DOHH2 (cell line): Measurements from ENCODE around the gene CACYBP.

Source experiments
- H3F3A ChIP-seq: fragments of 200-600 bp; sonication (generic), shearing (Covaris generic); 2 replicates; pipeline ENCODE4 v1.6.0; 2016; ENCODE audit warnings: antibody characterized with exemption, mild to moderate bottlenecking; ENCODE audit not compliant: control insufficient read depth, insufficient read depth
- H3K27ac ChIP-seq: fragments of 200-600 bp; sonication (generic); 2 replicates; pipeline ENCODE4 v1.5.1; 2014; ENCODE audit warnings: low read depth, mild to moderate bottlenecking, low read length, moderate library complexity
- H3K27me3 ChIP-seq: fragments of 200-600 bp; sonication (generic); 2 replicates; pipeline ENCODE4 v1.6.1; 2014; ENCODE audit warnings: mild to moderate bottlenecking, low read length, mixed read lengths; ENCODE audit not compliant: control insufficient read depth
- H3K36me3 ChIP-seq: fragments of 200-600 bp; sonication (generic); 2 replicates; pipeline ENCODE4 v1.6.1; 2014; ENCODE audit warnings: mild to moderate bottlenecking, low read length, moderate library complexity, mixed read lengths; ENCODE audit not compliant: control insufficient read depth
- H3K4me1 ChIP-seq: fragments of 200-600 bp; sonication (generic); 2 replicates; pipeline ENCODE4 v1.6.1; 2014; ENCODE audit warnings: mild to moderate bottlenecking, low read length, mixed read lengths; ENCODE audit not compliant: control insufficient read depth
- H3K4me2 ChIP-seq: fragments of 200-600 bp; sonication (generic); 2 replicates; pipeline ENCODE4 v1.6.0; 2014; ENCODE audit warnings: mild to moderate bottlenecking, low read length, moderate library complexity
- H3K4me3 ChIP-seq: fragments of 200-600 bp; sonication (generic); 2 replicates; pipeline ENCODE4 v1.5.1; 2014; ENCODE audit warnings: mild to moderate bottlenecking, low read length, mixed read lengths
- H3K79me2 ChIP-seq: fragments of 200-600 bp; sonication (generic); 2 replicates; pipeline ENCODE4 v1.6.1; 2014; ENCODE audit warnings: mild to moderate bottlenecking, low read length, mixed read lengths; ENCODE audit not compliant: control insufficient read depth
- H3K9me2 ChIP-seq: fragments of 200-600 bp; sonication (generic); replicated peaks from 2 replicates; pipeline ENCODE4 v1.6.1; 2014; ENCODE audit warnings: mild to moderate bottlenecking, low read length, mixed read lengths; ENCODE audit not compliant: control insufficient read depth
- H3K9me3 ChIP-seq: fragments of 200-600 bp; sonication (generic); 2 replicates; pipeline ENCODE4 v1.6.1; 2014; ENCODE audit warnings: antibody characterized with exemption, low read length, mixed read lengths; ENCODE audit not compliant: control insufficient read depth, insufficient read depth
- H4K20me1 ChIP-seq: fragments of 200-600 bp; sonication (generic); 2 replicates; pipeline ENCODE4 v1.6.0; 2014; ENCODE audit warnings: low read depth, mild to moderate bottlenecking, antibody characterized with exemption, low read length, moderate library complexity; ENCODE audit not compliant: control insufficient read depth, insufficient read depth
- EZH2phosphoT487 ChIP-seq: fragments of 200-600 bp; sonication (generic); IDR thresholded peaks from 2 replicates; pipeline ENCODE4 v1.6.1; 2017; ENCODE audit warnings: borderline replicate concordance, mild to moderate bottlenecking, antibody characterized with exemption, low read length, moderate library complexity, mixed read lengths
- TF ChIP-seq, protein P1 (sequence below): fragments of 200-600 bp; sonication (generic); IDR thresholded peaks from one replicate; pipeline ENCODE4 v1.5.1; 2014; ENCODE audit warnings: antibody characterized with exemption, mild to moderate bottlenecking, low read depth, low read length; ENCODE audit not compliant: poor library complexity, severe bottlenecking

CACYBP gene

DNA sequence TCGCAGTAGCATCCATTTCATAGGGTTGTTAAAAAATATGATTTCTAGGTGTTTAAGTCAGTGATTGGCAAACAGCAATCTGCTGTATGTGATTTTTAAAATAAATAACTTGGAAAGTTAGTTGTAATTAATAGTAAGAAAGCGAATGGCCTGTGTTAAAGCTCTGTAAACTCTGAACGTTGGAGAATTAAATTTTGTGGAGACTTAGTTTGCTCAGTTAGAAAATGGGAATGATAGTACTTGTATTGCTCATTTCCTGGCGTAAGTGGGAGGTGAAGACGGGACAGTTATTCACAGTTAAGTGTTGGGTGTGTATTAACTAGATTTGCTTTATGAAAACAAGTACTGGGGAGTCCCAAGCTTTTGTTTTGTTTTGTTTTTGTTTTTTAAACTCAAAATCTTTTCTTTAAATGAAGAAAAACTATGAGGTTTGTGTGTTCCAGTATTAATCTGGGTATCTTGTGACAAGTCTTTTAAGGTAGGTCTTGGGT lies 995 bp downstream of the CACYBP start:
- H3K27ac ChIP-seq, result peak overlapping the region; percentile 94
- peaks cover 23% of the 10 kb centered on the region; the same call in 1 of the 2 replicates for H4K20me1 ChIP-seq
- H3K4me3 ChIP-seq, result peak overlapping the region; percentile 93
- H3K4me2 ChIP-seq, result peak overlapping the region; percentile 78
- no peaks in the 10 kb centered on the region for H3K27me3 ChIP-seq
- H3K36me3 ChIP-seq, result peaks cover 74% of the 10 kb centered on the region
- H3K9me3 ChIP-seq, result no peaks in the 10 kb centered on the region
- peaks cover 49% of the 10 kb centered on the region for H3K4me1 ChIP-seq
- H3K9me2 ChIP-seq, result no peaks in the 10 kb centered on the region
- H3K79me2 ChIP-seq, result peaks cover 91% of the 10 kb centered on the region
- TF ChIP-seq, protein P1, sequence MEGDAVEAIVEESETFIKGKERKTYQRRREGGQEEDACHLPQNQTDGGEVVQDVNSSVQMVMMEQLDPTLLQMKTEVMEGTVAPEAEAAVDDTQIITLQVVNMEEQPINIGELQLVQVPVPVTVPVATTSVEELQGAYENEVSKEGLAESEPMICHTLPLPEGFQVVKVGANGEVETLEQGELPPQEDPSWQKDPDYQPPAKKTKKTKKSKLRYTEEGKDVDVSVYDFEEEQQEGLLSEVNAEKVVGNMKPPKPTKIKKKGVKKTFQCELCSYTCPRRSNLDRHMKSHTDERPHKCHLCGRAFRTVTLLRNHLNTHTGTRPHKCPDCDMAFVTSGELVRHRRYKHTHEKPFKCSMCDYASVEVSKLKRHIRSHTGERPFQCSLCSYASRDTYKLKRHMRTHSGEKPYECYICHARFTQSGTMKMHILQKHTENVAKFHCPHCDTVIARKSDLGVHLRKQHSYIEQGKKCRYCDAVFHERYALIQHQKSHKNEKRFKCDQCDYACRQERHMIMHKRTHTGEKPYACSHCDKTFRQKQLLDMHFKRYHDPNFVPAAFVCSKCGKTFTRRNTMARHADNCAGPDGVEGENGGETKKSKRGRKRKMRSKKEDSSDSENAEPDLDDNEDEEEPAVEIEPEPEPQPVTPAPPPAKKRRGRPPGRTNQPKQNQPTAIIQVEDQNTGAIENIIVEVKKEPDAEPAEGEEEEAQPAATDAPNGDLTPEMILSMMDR, result no peak
- no peak for TF ChIP-seq EZH2phosphoT487
- peaks cover 17% of the 10 kb centered on the region for H3F3A ChIP-seq

- Histone ChIP-seq H3K9me2 (no peaks in the 10 kb centered on the region), H3K27ac (no peak overlapping the region), H3K4me3 (no peak overlapping the region), H3K9me3 (no peaks in the 10 kb centered on the region), H3K27me3 (no peaks in the 10 kb centered on the region), H3F3A (peaks cover 15% of the 10 kb centered on the region), H4K20me1 (peaks cover 32% of the 10 kb centered on the region), H3K36me3 (peaks cover 80% of the 10 kb centered on the region), H3K4me1 (peaks cover 37% of the 10 kb centered on the region), H3K4me2 (peak overlapping the region; percentile 78), H3K79me2 (peaks cover 92% of the 10 kb centered on the region)
- no peak for TF ChIP-seq EZH2phosphoT487
- TF ChIP-seq, protein P1, result no peak
These were observed 3.3 kb downstream of the CACYBP start for GRCh38 chr1:175002910-175003517.

GRCh38 chr1:175003521-175003920 lies 3.8 kb downstream of the CACYBP start:
- H3K4me3 ChIP-seq, result no peak overlapping the region
- peaks cover 37% of the 10 kb centered on the region for H3K4me1 ChIP-seq
- TF ChIP-seq, protein P1, result no peak
- TF ChIP-seq EZH2phosphoT487, result no peak
- H3K9me2 ChIP-seq, result no peaks in the 10 kb centered on the region
- H3K36me3 ChIP-seq, result peaks cover 85% of the 10 kb centered on the region
- peaks cover 15% of the 10 kb centered on the region for H3F3A ChIP-seq
- no peaks in the 10 kb centered on the region for H3K27me3 ChIP-seq
- H3K79me2 ChIP-seq, result peaks cover 93% of the 10 kb centered on the region
- peak overlapping the region; percentile 78; the same call in 1 of the 2 replicates for H3K4me2 ChIP-seq
- H3K9me3 ChIP-seq, result no peaks in the 10 kb centered on the region
- no peak overlapping the region for H3K27ac ChIP-seq
- peaks cover 32% of the 10 kb centered on the region for H4K20me1 ChIP-seq
